Measurements from ENCODE around the gene GAPVD1. TPM values are rescaled to one million over a fixed set of nuclear protein-coding genes. Genes with fewer than 3 reads are reported as not detected.
"Not testable (repeated sequence)": the region's sequence is repeated elsewhere in the genome, so short reads cannot be mapped to it uniquely, and the experiment has no call there.

GAPVD1 gene
- total RNA-seq, result 10 to 100 TPM; 29.9 to 69.7 (median 41.2) TPM

DNA sequence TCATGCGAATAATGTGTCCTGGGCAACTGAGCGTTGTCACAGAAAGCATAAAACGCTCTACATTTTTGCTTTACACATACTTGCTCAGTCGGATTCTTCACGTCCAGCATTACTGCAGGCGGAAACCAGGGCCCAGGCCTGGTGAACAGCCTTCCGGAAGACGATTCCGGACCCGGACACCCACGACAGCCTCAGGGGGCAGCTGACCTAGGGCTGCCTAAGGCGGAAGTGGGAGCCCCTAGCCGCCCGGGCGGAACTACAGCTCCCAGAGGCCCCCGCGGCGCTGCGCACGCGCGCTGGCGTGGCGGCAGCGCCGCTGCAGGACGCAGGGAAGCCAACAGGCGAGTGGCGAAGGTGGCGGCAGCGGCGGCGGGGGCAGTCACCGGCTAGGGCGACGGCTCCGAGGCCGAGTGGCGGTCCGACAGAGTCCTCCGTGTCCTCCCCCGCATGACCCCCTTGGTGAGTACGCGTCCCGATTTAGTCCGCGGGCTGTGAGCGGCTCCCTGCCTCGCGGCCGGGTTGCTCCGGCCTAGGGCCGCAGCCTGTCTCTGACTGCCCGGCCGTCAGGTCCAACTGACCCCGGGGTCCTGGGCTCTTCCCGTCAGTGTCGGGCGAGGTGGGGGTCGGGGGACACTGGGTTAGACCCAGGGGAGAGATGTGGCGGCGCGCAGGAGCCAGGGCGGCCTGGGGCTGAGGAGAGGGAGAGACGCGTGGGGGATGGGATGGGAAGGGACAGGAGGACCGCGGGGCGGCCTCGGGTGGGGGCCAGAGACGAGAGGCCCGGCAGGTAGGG is at the start of gene GAPVD1:
GAPVD1 (plus strand) TSS at position 326 of the 793 bp plus-strand sequence. CDS start 37,096 bp downstream, outside the sequence.
- in situ Hi-C loops (cut with MboI; ENCODE audit: low pct_unique_long_range_greater_than_20kb in 2 of 9, low sequenced_read_pairs in 9 of 9, unreplicated experiment in 9 of 9), result no loop called here
- ATAC-seq (replicated peaks in 6 of 8), result peak; percentile 94 to 99 (median 96)
- Histone ChIP-seq H3K4me1 (replicated peaks in 1 of 2) (peaks cover 5 to 11% of the 10 kb centered on the region in 2 donors), H3K27ac (peak within 1 kb of the TSS; percentile 79 to 86), H3K4me3 (peak within 1 kb of the TSS; percentile 70 to 95 (median 79))
- 0 to 10% (median 2%) methylated on average over 1 to 22 of the region's 72 CpGs; no CpG with 5 or more reads in 4 of the 10 experiments for WGBS, 10 experiments

DNA sequence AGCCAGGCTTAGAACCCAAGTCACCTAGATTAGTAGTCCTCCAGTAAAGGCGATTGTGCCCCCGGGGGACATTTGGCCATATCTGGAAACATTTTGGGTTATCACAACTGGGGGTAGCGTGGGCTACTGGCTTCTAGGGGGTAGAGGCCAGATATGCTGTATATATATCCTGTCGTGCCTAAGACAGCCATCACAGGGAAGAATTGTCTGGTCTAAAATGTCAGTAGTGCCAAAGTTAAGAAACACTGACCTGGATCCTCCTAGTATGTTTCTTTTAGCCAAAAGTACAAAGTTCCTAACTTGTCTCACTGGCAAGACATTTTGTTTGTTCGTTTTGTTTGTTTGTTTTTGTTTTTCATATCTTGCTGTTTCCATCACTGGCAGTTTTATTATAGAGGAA is 47.4 kb upstream of the GAPVD1 start:
- WGBS, 10 experiments, result 63 to 100% (median 86%) methylated on average over 1 to 5 of the region's 5 CpGs
- no peaks in the 10 kb centered on the region for H3K4me1 ChIP-seq (replicated peaks in 1 of 2)
- no peak overlapping the region for H3K27ac ChIP-seq
- H3K4me3 ChIP-seq, result no peak overlapping the region
- ATAC-seq (replicated peaks in 6 of 8), result no peak
- in situ Hi-C loops (cut with MboI; ENCODE audit: low pct_unique_long_range_greater_than_20kb in 2 of 9, low sequenced_read_pairs in 9 of 9, unreplicated experiment in 9 of 9), result no loop called here

DNA sequence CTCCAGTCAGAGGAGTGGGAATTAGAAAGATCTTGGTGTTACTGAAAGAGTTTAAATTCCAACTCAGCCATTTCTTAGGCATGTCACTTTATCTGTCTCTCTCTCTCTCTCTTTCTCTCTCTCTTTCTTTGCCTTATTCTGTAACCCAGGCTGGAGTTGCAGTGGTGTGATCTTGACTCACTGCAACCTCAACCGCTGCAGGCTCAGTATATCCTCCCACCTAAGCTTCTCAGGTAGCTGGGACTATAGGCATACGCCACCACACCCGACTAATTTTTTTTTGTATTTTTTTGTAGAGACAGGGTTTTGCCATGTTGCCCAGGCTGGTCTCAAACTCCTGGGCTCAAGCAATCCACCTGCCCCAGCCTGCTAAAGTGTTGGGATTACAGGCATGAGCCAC is 43.0 kb upstream of the GAPVD1 start:
- H3K27ac ChIP-seq, result no peak overlapping the region
- no peaks in the 10 kb centered on the region for H3K4me1 ChIP-seq (replicated peaks in 1 of 2)
- in situ Hi-C loops (cut with MboI; ENCODE audit: low pct_unique_long_range_greater_than_20kb in 2 of 9, low sequenced_read_pairs in 9 of 9, unreplicated experiment in 9 of 9), result no loop called here
- WGBS, 10 experiments, result 89 to 100% (median 100%) methylated on average over 1 to 3 of the region's 3 CpGs; no CpG with 5 or more reads in 1 of the 10 experiments
- no peak for ATAC-seq (replicated peaks in 6 of 8)
- no peak overlapping the region for H3K4me3 ChIP-seq

DNA sequence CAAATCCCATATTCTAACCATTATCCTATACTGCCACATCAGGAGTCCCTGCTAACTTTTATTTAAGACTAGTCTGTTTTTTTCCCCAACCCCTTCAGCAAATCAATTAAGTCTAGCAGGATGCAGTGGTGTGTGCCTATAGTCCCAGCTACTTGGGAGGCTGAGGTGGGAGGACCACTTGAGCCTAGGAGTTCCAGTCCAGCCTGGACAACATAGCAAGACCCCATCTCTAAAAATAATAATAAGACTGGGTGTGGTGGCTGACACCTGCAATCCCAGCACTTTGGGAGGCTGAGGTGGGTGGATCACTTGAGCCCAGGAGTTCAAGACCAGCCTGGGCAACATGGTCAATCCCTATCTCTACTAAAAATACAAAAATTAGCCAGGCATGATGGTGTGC is 36.8 kb upstream of the GAPVD1 start:
- H3K4me1 ChIP-seq (replicated peaks in 1 of 2); H3K27ac ChIP-seq; H3K4me3 ChIP-seq; ATAC-seq (replicated peaks in 6 of 8); in situ Hi-C loops (cut with MboI; ENCODE audit: low pct_unique_long_range_greater_than_20kb in 2 of 9, low sequenced_read_pairs in 9 of 9, unreplicated experiment in 9 of 9): not testable (repeated sequence)

- no peaks in the 10 kb centered on the region for H3K4me1 ChIP-seq (replicated peaks in 1 of 2)
- WGBS, 10 experiments, result 73 to 100% (median 96%) methylated on average over 1 to 4 of the region's 6 CpGs; no CpG with 5 or more reads in 3 of the 10 experiments
- in situ Hi-C loops (cut with MboI; ENCODE audit: low pct_unique_long_range_greater_than_20kb in 2 of 9, low sequenced_read_pairs in 9 of 9, unreplicated experiment in 9 of 9), result no loop called here
- ATAC-seq (replicated peaks in 6 of 8), result no peak
- no peak overlapping the region for H3K4me3 ChIP-seq
- no peak overlapping the region for H3K27ac ChIP-seq
Measured at GRCh38 chr9:125227761-125228160, 33.9 kb upstream of the GAPVD1 start.

DNA sequence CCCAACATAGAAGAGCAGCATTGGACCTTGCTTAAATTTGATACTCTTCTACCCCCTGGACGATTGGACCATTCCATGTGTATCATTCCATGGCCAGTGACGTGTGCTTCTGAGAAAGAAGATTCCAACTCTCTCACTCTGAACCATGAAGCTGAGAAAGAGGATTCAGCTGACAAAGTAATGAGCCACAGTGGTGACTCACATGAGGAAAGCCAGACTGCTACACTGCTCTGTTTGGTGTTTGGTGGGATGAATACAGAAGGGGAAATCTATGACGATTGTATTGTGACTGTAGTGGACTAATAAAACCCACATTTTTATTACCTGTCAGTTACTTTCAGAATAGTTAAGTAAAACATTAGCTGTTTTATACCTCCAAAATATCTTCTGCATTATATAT is 27.9 kb upstream of the GAPVD1 start:
- no peak overlapping the region for H3K4me3 ChIP-seq
- in situ Hi-C loops (cut with MboI; ENCODE audit: low pct_unique_long_range_greater_than_20kb in 2 of 9, low sequenced_read_pairs in 9 of 9, unreplicated experiment in 9 of 9), result no loop called here
- H3K4me1 ChIP-seq (replicated peaks in 1 of 2), result peaks cover 30 to 35% of the 10 kb centered on the region in 2 donors
- no peak overlapping the region for H3K27ac ChIP-seq
- peak; percentile 23 to 75 (median 64) for ATAC-seq (replicated peaks in 6 of 8)
- 0 to 100% (median 69%) methylated on average over 1 to 3 of the region's 3 CpGs; no CpG with 5 or more reads in 1 of the 10 experiments for WGBS, 10 experiments

- 80 to 100% (median 95%) methylated on average over 1 to 6 of the region's 8 CpGs; no CpG with 5 or more reads in 3 of the 10 experiments for WGBS, 10 experiments
- in situ Hi-C loops (cut with MboI; ENCODE audit: low pct_unique_long_range_greater_than_20kb in 2 of 9, low sequenced_read_pairs in 9 of 9, unreplicated experiment in 9 of 9); H3K27ac ChIP-seq; H3K4me3 ChIP-seq: not testable (repeated sequence)
- peaks cover 34 to 39% of the 10 kb centered on the region in 2 donors for H3K4me1 ChIP-seq (replicated peaks in 1 of 2)
- peak in 6 of 8 experiments; percentile 4 to 21 (median 6) for ATAC-seq (replicated peaks in 6 of 8)
Measured at GRCh38 chr9:125234099-125234498, 27.5 kb upstream of the GAPVD1 start.

- peak overlapping the region in 4 of 5 donors; percentile 4 to 81 (median 69) for H3K4me3 ChIP-seq
- no peak overlapping the region for H3K27ac ChIP-seq
- WGBS, 10 experiments, result 13 to 94% (median 60%) methylated on average over 1 to 5 of the region's 5 CpGs; no CpG with 5 or more reads in 1 of the 10 experiments
- in situ Hi-C loops (cut with MboI; ENCODE audit: low pct_unique_long_range_greater_than_20kb in 2 of 9, low sequenced_read_pairs in 9 of 9, unreplicated experiment in 9 of 9), result no loop called here
- ATAC-seq (replicated peaks in 6 of 8), result no peak
- H3K4me1 ChIP-seq (replicated peaks in 1 of 2), result peaks cover 39 to 47% of the 10 kb centered on the region in 2 donors
Measured at GRCh38 chr9:125235804-125236519, 25.7 kb upstream of the GAPVD1 start.

DNA sequence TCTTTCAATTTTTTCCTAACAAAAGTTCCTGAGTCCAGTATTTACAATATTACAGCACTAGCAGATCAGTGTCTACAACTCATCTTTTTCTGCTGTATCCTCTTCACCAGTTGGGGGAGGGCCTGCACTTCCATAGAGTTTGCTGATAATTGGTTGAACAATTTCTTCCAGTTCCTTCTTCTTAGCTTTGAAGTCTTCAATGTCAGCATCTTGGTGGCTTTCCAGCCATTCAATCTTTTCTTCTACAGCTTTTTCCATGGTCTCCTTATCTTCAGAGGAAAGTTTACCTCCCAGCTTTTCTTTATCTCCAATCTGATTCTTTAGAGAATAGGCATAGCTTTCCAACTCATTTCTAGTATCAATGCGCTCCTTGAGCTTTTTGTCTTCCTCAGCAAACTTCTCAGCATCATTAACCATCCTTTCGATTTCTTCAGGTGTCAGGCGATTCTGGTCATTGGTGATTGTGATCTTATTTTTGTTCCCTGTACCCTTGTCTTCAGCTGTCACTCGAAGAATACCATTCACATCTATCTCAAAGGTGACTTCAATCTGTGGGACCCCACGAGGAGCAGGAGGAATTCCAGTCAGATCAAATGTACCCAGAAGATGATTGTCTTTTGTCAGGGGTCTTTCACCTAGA is 25.0 kb upstream of the GAPVD1 start:
- H3K27ac ChIP-seq; in situ Hi-C loops (cut with MboI; ENCODE audit: low pct_unique_long_range_greater_than_20kb in 2 of 9, low sequenced_read_pairs in 9 of 9, unreplicated experiment in 9 of 9); ATAC-seq (replicated peaks in 6 of 8): not testable (repeated sequence)
- WGBS, 10 experiments, result 20 to 100% (median 92%) methylated on average over 1 to 2 of the region's 5 CpGs; no CpG with 5 or more reads in 3 of the 10 experiments
- Histone ChIP-seq H3K4me3 (peak overlapping the region in 4 of 5 donors; percentile 4 to 81 (median 69)), H3K4me1 (replicated peaks in 1 of 2) (peaks cover 39 to 47% of the 10 kb centered on the region in 2 donors)

GRCh38 chr9:125238127-125238914 is 23.3 kb upstream of the GAPVD1 start:
- 43 to 100% (median 94%) methylated on average over 1 to 7 of the region's 7 CpGs for WGBS, 10 experiments
- in situ Hi-C loops (cut with MboI; ENCODE audit: low pct_unique_long_range_greater_than_20kb in 2 of 9, low sequenced_read_pairs in 9 of 9, unreplicated experiment in 9 of 9), result no loop called here

DNA sequence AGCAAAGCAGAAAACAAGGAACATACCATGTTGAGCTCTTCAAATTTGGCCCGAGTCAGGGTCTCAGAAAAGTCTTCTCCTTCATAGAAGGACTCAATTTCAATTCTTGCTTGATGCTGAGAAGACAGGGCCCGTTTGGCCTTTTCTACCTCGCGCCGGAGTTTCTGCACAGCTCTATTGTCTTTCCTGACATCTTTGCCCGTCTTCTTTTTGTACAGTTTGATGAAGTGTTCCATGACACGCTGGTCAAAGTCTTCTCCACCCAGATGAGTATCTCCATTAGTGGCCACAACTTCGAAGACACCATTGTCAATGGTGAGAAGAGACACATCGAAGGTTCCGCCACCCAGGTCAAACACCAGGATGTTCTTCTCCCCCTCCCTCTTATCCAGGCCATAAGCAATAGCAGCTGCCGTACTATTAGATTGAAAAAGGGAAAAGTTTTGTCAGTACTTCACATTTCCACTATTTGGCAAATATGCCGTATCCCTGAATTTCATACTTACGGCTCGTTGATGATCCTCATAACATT is 22.6 kb upstream of the GAPVD1 start:
- 32 to 100% (median 92%) methylated on average over 1 to 9 of the region's 14 CpGs; no CpG with 5 or more reads in 1 of the 10 experiments for WGBS, 10 experiments
- no peak for ATAC-seq (replicated peaks in 6 of 8)
- peak overlapping the region; percentile 69 to 84 (median 78) for H3K4me3 ChIP-seq
- H3K4me1 ChIP-seq (replicated peaks in 1 of 2), result peaks cover 39 to 51% of the 10 kb centered on the region in 2 donors
- in situ Hi-C loops (cut with MboI; ENCODE audit: low pct_unique_long_range_greater_than_20kb in 2 of 9, low sequenced_read_pairs in 9 of 9, unreplicated experiment in 9 of 9), result no loop called here
- no peak overlapping the region for H3K27ac ChIP-seq

More at GRCh38 chr9:125238127-125238914, 23.3 kb upstream of the GAPVD1 start:
- Histone ChIP-seq H3K4me3 (peak overlapping the region; percentile 69 to 84 (median 78)), H3K4me1 (replicated peaks in 1 of 2) (peaks cover 39 to 51% of the 10 kb centered on the region in 2 donors), H3K27ac (no peak overlapping the region)
- ATAC-seq (replicated peaks in 6 of 8), result no peak
